Ramos (cell line): ENCODE measurements around the gene PDCD10.

Source experiments
- in situ Hi-C: fragments of 300-500 bp; cut with MboI; formaldehyde crosslinking; loops from one replicate; pipeline ENCODE4 v1.14.3; 2022; ENCODE audit warnings: low sequenced_read_pairs; ENCODE audit not compliant: unreplicated experiment

Gene PDCD10

GRCh38 chr3:167691366-167691765, 43.3 kb downstream of the PDCD10 start:
- in situ Hi-C loops: no loop called here

- in situ Hi-C loops: no loop called here
These were observed 50.2 kb downstream of the PDCD10 start for GRCh38 chr3:167684388-167684993.

- in situ Hi-C loops: no loop called here
These were observed 55.2 kb downstream of the PDCD10 start for GRCh38 chr3:167679526-167679925.

- in situ Hi-C loops: no loop called here
These were observed 58.8 kb downstream of the PDCD10 start for GRCh38 chr3:167675848-167676247.

GRCh38 chr3:167673221-167673620, 61.5 kb downstream of the PDCD10 start:
- in situ Hi-C loops: no loop called here

- in situ Hi-C loops: no loop called here
These were observed 62.7 kb downstream of the PDCD10 start for GRCh38 chr3:167671878-167672427.

GRCh38 chr3:167669699-167670098, 65.0 kb downstream of the PDCD10 start:
- in situ Hi-C loops: no loop called here

GRCh38 chr3:167668651-167669050, 66.0 kb downstream of the PDCD10 start:
- in situ Hi-C loops: no loop called here

- in situ Hi-C loops: no loop called here
These were observed 68.1 kb downstream of the PDCD10 start for GRCh38 chr3:167666563-167666962.

- in situ Hi-C loops: no loop called here
These were observed 71.7 kb downstream of the PDCD10 start for GRCh38 chr3:167662919-167663400.

GRCh38 chr3:167657684-167658225, 76.9 kb downstream of the PDCD10 start:
- in situ Hi-C loops: no loop called here

GRCh38 chr3:167656821-167657220, 77.9 kb downstream of the PDCD10 start:
- in situ Hi-C loops: no loop called here

GRCh38 chr3:167653760-167654159, 80.9 kb downstream of the PDCD10 start, which contains the start of gene WDR49:
WDR49 (minus strand) TSS chr3:167653942; CDS start chr3:167653425, 517 bp downstream.
- in situ Hi-C loops: no loop called here

GRCh38 chr3:167653155-167653554, 81.5 kb downstream of the PDCD10 start:
- in situ Hi-C loops: no loop called here

- in situ Hi-C loops: no loop called here
These were observed 82.9 kb downstream of the PDCD10 start for GRCh38 chr3:167651826-167652225.

GRCh38 chr3:167650459-167650858, 84.2 kb downstream of the PDCD10 start:
- in situ Hi-C loops: no loop called here

GRCh38 chr3:167649746-167650145, 84.9 kb downstream of the PDCD10 start:
- in situ Hi-C loops: no loop called here

GRCh38 chr3:167644611-167645010, 90.1 kb downstream of the PDCD10 start:
- in situ Hi-C loops: no loop called here
